ENCODE data around the gene PRLR.

PRLR gene

DNA sequence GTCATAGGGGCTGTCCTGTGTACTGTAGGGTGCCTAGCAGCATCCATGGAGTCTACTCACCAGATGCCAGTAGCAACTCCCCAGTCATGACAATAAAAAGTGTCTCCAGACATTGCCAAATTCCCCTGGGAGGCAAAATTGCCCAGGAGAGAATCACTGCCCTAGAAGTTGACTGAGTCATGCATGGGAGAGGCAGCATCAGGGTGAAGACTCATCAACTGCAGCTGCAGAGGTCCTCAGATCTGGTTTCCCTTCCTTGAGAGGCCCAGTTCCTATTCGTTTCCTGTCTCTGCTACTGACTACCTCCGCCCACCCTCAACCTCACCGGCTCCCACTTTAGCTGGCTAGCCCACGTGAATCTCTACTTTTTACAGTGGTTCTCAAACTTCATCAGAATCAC is 93.9 kb downstream of the PRLR start:
- DNase-seq (ENCODE audit: extremely low spot score), result no peak
- ChIA-PET CTCF (no interaction called here), POLR2A (no interaction called here)
- TF ChIP-seq NFRKB (IDR thresholded peaks at IDR 0.05) (no peak), SP1 (IDR thresholded peaks at IDR 0.05) (no peak), LEF1 (IDR thresholded peaks at IDR 0.05; ENCODE audit: borderline replicate concordance) (no peak), FOXM1 (IDR thresholded peaks at IDR 0.05; ENCODE audit: borderline replicate concordance) (no peak), BHLHE40 (IDR thresholded peaks at IDR 0.05; ENCODE audit: borderline replicate concordance) (no peak), CTBP1 (IDR thresholded peaks at IDR 0.05; ENCODE audit: borderline replicate concordance) (no peak), ARNT (IDR thresholded peaks at IDR 0.05) (no peak), FOXA1 (IDR thresholded peaks at IDR 0.05) (no peak), SUZ12 (IDR thresholded peaks at IDR 0.05) (no peak), FOXK2 (IDR thresholded peaks at IDR 0.05) (no peak), TARDBP (IDR thresholded peaks at IDR 0.05) (no peak), L3MBTL2 (conservative IDR thresholded peaks at IDR 0.05) (no peak), ZNF384 (IDR thresholded peaks at IDR 0.05) (no peak), HDGF (IDR thresholded peaks at IDR 0.05; ENCODE audit: borderline replicate concordance) (no peak), ELF4 (IDR thresholded peaks at IDR 0.05) (no peak)
- TF ChIP-seq, protein P1, sequence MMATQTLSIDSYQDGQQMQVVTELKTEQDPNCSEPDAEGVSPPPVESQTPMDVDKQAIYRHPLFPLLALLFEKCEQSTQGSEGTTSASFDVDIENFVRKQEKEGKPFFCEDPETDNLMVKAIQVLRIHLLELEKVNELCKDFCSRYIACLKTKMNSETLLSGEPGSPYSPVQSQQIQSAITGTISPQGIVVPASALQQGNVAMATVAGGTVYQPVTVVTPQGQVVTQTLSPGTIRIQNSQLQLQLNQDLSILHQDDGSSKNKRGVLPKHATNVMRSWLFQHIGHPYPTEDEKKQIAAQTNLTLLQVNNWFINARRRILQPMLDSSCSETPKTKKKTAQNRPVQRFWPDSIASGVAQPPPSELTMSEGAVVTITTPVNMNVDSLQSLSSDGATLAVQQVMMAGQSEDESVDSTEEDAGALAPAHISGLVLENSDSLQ (IDR thresholded peaks at IDR 0.05), result no peak

DNA sequence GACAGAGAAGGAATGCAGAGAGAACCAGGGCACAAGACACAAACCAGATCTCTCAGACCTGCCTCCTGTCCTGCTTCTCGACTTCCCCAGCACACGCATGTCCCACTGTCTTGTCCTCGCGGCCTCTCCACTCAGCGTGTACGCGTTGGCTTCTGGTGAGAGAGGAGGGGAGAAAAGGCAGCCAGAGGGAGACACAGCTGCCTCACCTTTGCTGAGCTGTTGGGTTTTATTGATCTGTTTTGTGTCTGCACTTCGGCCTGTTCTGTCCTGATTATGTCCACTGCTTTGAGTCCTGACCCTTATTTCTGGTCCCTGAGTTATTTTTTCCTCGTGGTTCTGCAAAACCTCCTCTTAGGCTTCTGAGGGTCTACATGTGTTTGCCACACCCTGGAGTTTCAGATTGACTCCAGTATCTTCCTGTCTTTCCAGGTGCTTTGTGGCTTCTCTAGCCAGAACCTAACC is 95.0 kb downstream of the PRLR start:
- no peak for DNase-seq (ENCODE audit: extremely low spot score)
- POLR2A ChIA-PET, result no interaction called here
- TF ChIP-seq FOXA1 (IDR thresholded peaks at IDR 0.05) (no peak), FOXK2 (IDR thresholded peaks at IDR 0.05) (no peak), NFRKB (IDR thresholded peaks at IDR 0.05) (no peak), CTBP1 (IDR thresholded peaks at IDR 0.05; ENCODE audit: borderline replicate concordance) (no peak), FOXM1 (IDR thresholded peaks at IDR 0.05; ENCODE audit: borderline replicate concordance) (no peak), SUZ12 (IDR thresholded peaks at IDR 0.05) (no peak), TARDBP (IDR thresholded peaks at IDR 0.05) (no peak), ARNT (IDR thresholded peaks at IDR 0.05) (no peak), ZNF384 (IDR thresholded peaks at IDR 0.05) (no peak), HDGF (IDR thresholded peaks at IDR 0.05; ENCODE audit: borderline replicate concordance) (no peak), SP1 (IDR thresholded peaks at IDR 0.05) (no peak), L3MBTL2 (conservative IDR thresholded peaks at IDR 0.05) (no peak), ELF4 (IDR thresholded peaks at IDR 0.05) (no peak), LEF1 (IDR thresholded peaks at IDR 0.05; ENCODE audit: borderline replicate concordance) (no peak), BHLHE40 (IDR thresholded peaks at IDR 0.05; ENCODE audit: borderline replicate concordance) (no peak)
- TF ChIP-seq, protein P1 (IDR thresholded peaks at IDR 0.05), result no peak
- CTCF ChIA-PET, result no interaction called here

DNA sequence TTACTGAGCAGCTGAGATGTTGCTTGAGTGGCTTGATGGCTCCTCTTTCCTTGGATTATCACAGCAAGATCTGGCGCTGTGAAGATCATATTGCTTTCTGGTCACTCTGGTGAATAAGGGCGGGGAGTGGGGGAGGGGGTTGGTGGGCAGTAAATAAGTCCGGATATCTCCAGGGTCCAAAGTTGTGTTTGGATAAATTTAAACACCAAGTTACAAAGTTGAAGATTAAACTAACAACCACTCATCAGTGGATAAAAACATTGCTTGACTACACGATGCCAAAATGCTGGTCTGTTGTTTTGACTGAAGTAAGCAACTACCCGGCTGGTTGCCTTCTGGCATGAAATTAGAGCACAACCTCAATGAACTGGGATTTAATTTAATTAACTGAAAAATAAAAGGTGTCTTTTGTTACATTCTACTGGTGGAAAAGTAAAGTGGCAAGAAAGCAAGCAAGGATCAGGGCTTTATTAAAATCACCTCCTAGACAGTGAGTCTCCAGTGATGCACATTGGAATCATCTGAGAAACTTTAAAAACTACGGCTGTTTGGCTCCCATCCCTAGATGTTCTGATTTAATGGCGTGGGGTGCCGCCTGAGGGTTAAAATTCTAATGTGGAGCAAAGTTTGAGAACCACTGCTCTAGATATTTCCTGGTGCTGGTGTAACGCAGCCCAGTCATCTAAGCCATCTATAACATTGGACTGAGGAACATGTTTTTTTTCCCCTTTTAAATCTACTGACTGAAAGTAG is 95.8 kb downstream of the PRLR start:
- TF ChIP-seq FOXM1 (IDR thresholded peaks at IDR 0.05; ENCODE audit: borderline replicate concordance), result no peak
- no peak for TF ChIP-seq L3MBTL2 (conservative IDR thresholded peaks at IDR 0.05)
- TF ChIP-seq NFRKB (IDR thresholded peaks at IDR 0.05), result no peak
- no peak for TF ChIP-seq ARNT (IDR thresholded peaks at IDR 0.05)
- no peak for TF ChIP-seq CTBP1 (IDR thresholded peaks at IDR 0.05; ENCODE audit: borderline replicate concordance)
- TF ChIP-seq SUZ12 (IDR thresholded peaks at IDR 0.05), result no peak
- TF ChIP-seq ZNF384 (IDR thresholded peaks at IDR 0.05), result no peak
- TF ChIP-seq BHLHE40 (IDR thresholded peaks at IDR 0.05; ENCODE audit: borderline replicate concordance), result no peak
- TF ChIP-seq LEF1 (IDR thresholded peaks at IDR 0.05; ENCODE audit: borderline replicate concordance), result no peak
- CTCF ChIA-PET, result no interaction called here
- no peak for DNase-seq (ENCODE audit: extremely low spot score)
- POLR2A ChIA-PET, result no interaction called here

DNA sequence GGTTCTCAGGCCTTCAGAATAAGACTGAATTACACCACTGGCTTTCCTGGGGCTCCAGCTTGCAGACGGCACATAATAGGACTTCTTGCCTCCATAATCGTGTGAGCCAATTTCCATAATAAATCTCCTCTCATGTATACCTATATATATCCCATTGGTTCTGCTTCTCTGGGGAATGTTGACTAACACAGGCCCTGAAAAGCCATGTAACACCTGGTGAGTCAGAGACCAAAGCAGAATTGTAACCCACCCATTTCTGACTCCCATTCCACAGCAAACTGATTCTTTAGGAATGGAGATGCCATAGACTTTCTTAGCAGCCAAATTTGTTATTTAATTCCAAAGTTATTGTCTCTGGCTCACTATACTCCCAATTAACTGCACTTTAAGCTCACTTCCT is 97.1 kb downstream of the PRLR start:
- ChIA-PET POLR2A (no interaction called here), CTCF (no interaction called here)
- no peak for TF ChIP-seq FOXK2 (IDR thresholded peaks at IDR 0.05)
- no peak for TF ChIP-seq SP1 (IDR thresholded peaks at IDR 0.05)
- TF ChIP-seq ARNT (IDR thresholded peaks at IDR 0.05), result no peak
- TF ChIP-seq FOXM1 (IDR thresholded peaks at IDR 0.05; ENCODE audit: borderline replicate concordance), result no peak
- TF ChIP-seq SUZ12 (IDR thresholded peaks at IDR 0.05), result no peak
- TF ChIP-seq HDGF (IDR thresholded peaks at IDR 0.05; ENCODE audit: borderline replicate concordance), result no peak
- TF ChIP-seq ELF4 (IDR thresholded peaks at IDR 0.05), result no peak
- TF ChIP-seq BHLHE40 (IDR thresholded peaks at IDR 0.05; ENCODE audit: borderline replicate concordance), result no peak
- TF ChIP-seq CTBP1 (IDR thresholded peaks at IDR 0.05; ENCODE audit: borderline replicate concordance), result no peak
- no peak for TF ChIP-seq TARDBP (IDR thresholded peaks at IDR 0.05)
- no peak for TF ChIP-seq NFRKB (IDR thresholded peaks at IDR 0.05)
- TF ChIP-seq, protein P1 (IDR thresholded peaks at IDR 0.05), result no peak
- no peak for TF ChIP-seq FOXA1 (IDR thresholded peaks at IDR 0.05)
- TF ChIP-seq LEF1 (IDR thresholded peaks at IDR 0.05; ENCODE audit: borderline replicate concordance), result no peak
- TF ChIP-seq ZNF384 (IDR thresholded peaks at IDR 0.05), result no peak
- TF ChIP-seq L3MBTL2 (conservative IDR thresholded peaks at IDR 0.05), result no peak
- no peak for DNase-seq (ENCODE audit: extremely low spot score)

DNA sequence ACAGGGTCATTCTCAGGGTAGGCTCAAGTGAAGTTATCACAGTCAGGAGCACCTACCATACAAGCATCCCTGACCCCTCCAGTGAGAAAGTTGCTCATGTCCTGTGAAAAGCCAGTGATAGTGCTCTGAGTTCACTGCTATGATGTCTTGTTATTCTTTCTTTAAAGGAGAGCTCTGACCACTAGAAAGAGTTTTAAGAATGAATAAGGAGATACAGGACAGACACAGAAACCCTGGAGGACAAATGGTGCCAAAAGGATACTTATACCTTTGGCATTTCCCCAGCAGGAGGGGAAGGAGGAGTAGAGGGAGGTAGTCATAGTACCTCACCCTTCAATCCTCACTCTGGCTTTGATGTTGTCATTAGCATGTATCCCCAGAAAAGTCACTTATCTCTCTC is 98.6 kb downstream of the PRLR start:
- POLR2A ChIA-PET, result no interaction called here
- CTCF ChIA-PET, result no interaction called here
- TF ChIP-seq ELF4 (IDR thresholded peaks at IDR 0.05), result no peak
- no peak for DNase-seq (ENCODE audit: extremely low spot score)

DNA sequence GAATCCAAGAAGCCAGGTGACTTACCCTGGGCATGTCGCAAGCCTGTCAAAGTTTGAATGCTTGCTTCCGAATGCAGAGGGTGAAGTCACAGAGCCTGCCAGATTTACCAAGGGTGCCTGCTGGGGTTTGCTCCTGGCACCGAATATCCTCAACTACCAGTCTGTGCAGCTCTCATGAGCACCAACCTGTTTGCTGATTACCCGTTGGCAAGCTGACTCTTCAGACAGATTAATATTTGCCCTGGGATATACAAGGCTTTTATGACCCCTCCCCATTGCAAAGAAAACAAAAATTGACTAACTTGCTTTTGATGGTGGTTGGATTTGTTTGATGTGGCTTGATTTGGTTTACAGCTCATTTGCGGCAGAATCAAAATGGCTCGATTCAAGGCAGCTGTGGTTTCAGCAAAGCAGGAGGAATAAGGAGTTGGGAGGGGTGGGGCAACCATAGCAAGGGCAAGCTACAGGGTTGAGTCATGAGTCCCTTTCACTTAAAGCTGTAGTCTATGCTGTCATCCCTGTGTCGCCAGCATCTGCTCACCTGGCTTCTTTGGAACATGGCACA is 100.3 kb downstream of the PRLR start:
- TF ChIP-seq LEF1 (IDR thresholded peaks at IDR 0.05; ENCODE audit: borderline replicate concordance), result no peak
- no peak for TF ChIP-seq BHLHE40 (IDR thresholded peaks at IDR 0.05; ENCODE audit: borderline replicate concordance)
- TF ChIP-seq FOXK2 (IDR thresholded peaks at IDR 0.05), result no peak
- no peak for TF ChIP-seq FOXM1 (IDR thresholded peaks at IDR 0.05; ENCODE audit: borderline replicate concordance)
- no peak for TF ChIP-seq SP1 (IDR thresholded peaks at IDR 0.05)
- no peak for TF ChIP-seq ZNF384 (IDR thresholded peaks at IDR 0.05)
- TF ChIP-seq L3MBTL2 (conservative IDR thresholded peaks at IDR 0.05), result no peak
- TF ChIP-seq HDGF (IDR thresholded peaks at IDR 0.05; ENCODE audit: borderline replicate concordance), result no peak
- no peak for TF ChIP-seq TARDBP (IDR thresholded peaks at IDR 0.05)
- no peak for TF ChIP-seq SUZ12 (IDR thresholded peaks at IDR 0.05)
- TF ChIP-seq ELF4 (IDR thresholded peaks at IDR 0.05), result no peak
- no peak for DNase-seq (ENCODE audit: extremely low spot score)
- ChIA-PET POLR2A (no interaction called here), CTCF (no interaction called here)
